ENCODE data around the gene PHKB.

The PHKB gene

GRCh38 chr16:47611042-47611441 lies 149.9 kb downstream of the PHKB start:
- ATAC-seq (replicated peaks) (no peak), DNase-seq (no peak)
- Mint-ChIP-seq H3K9me3 (peaks cover 2 to 14% of the 10 kb centered on the region in 2 donors), H3K27ac (peak overlapping the region in 1 of 2 donors; percentile 65), H3K4me3 (no peak overlapping the region), H3K4me1 (ENCODE audit: low read depth in 2 of 2) (peaks cover 25 to 31% of the 10 kb centered on the region in 2 donors), H3K36me3 (ENCODE audit: insufficient read depth) (peaks cover 6% of the 10 kb centered on the region), H3K27me3 (no peaks in the 10 kb centered on the region)

- Mint-ChIP-seq H3K4me1 (ENCODE audit: low read depth in 2 of 2) (peaks cover 25 to 31% of the 10 kb centered on the region in 2 donors), H3K4me3 (no peak overlapping the region), H3K36me3 (ENCODE audit: insufficient read depth) (peaks cover 6% of the 10 kb centered on the region), H3K9me3 (peaks cover 2 to 12% of the 10 kb centered on the region in 2 donors), H3K27ac (peak overlapping the region; percentile 61 to 78), H3K27me3 (no peaks in the 10 kb centered on the region)
- ATAC-seq (replicated peaks) (peak; percentile 75), DNase-seq (no peak)
Observed at GRCh38 chr16:47611848-47612493, 150.8 kb downstream of the PHKB start.

- Mint-ChIP-seq H3K4me3 (peak overlapping the region in 1 of 2 donors; percentile 4), H3K9me3 (peaks cover 0 to 7% of the 10 kb centered on the region in 2 donors), H3K27me3 (no peaks in the 10 kb centered on the region), H3K36me3 (ENCODE audit: insufficient read depth) (peaks cover 6% of the 10 kb centered on the region), H3K4me1 (ENCODE audit: low read depth in 2 of 2) (peaks cover 25 to 32% of the 10 kb centered on the region in 2 donors), H3K27ac (peak overlapping the region in 1 of 2 donors; percentile 78)
- DNase-seq (no peak), ATAC-seq (replicated peaks) (no peak)
Observed at GRCh38 chr16:47612711-47613110, 151.6 kb downstream of the PHKB start.

GRCh38 chr16:47613251-47613650 lies 152.1 kb downstream of the PHKB start:
- Mint-ChIP-seq H3K4me1 (ENCODE audit: low read depth in 2 of 2) (peaks cover 25 to 32% of the 10 kb centered on the region in 2 donors), H3K27ac (peak overlapping the region in 1 of 2 donors; percentile 78), H3K4me3 (no peak overlapping the region), H3K27me3 (no peaks in the 10 kb centered on the region), H3K9me3 (peaks cover 0 to 7% of the 10 kb centered on the region in 2 donors), H3K36me3 (ENCODE audit: insufficient read depth) (peaks cover 6% of the 10 kb centered on the region)
- ATAC-seq (replicated peaks) (no peak), DNase-seq (no peak)

GRCh38 chr16:47617732-47618131 lies 156.6 kb downstream of the PHKB start:
- Mint-ChIP-seq H3K9me3 (no peaks in the 10 kb centered on the region), H3K4me3 (no peak overlapping the region)
- no peak for DNase-seq

GRCh38 chr16:47622451-47623176 lies 161.5 kb downstream of the PHKB start:
- no peak for ATAC-seq (replicated peaks)
- Mint-ChIP-seq H3K4me1 (ENCODE audit: low read depth in 2 of 2) (peaks cover 4 to 9% of the 10 kb centered on the region in 2 donors), H3K4me3 (no peak overlapping the region), H3K9me3 (no peaks in the 10 kb centered on the region), H3K36me3 (ENCODE audit: insufficient read depth) (peaks cover 3% of the 10 kb centered on the region), H3K27me3 (no peaks in the 10 kb centered on the region), H3K27ac (no peak overlapping the region)
- DNase-seq: no peak

More at GRCh38 chr16:47617732-47618131, 156.6 kb downstream of the PHKB start:
- no peaks in the 10 kb centered on the region for H3K27me3 Mint-ChIP-seq
- ATAC-seq (replicated peaks): no peak
- peaks cover 7 to 13% of the 10 kb centered on the region in 2 donors for H3K4me1 Mint-ChIP-seq (ENCODE audit: low read depth in 2 of 2)
- H3K27ac Mint-ChIP-seq: peak overlapping the region; percentile 10 to 47
- H3K36me3 Mint-ChIP-seq (ENCODE audit: insufficient read depth): peaks cover 6% of the 10 kb centered on the region

GRCh38 chr16:47624563-47624962 lies 163.4 kb downstream of the PHKB start:
- Mint-ChIP-seq H3K4me1 (ENCODE audit: low read depth in 2 of 2) (peaks cover 4 to 7% of the 10 kb centered on the region in 2 donors), H3K4me3 (no peak overlapping the region), H3K9me3 (no peaks in the 10 kb centered on the region), H3K27me3 (no peaks in the 10 kb centered on the region), H3K27ac (no peak overlapping the region), H3K36me3 (ENCODE audit: insufficient read depth) (peaks cover 3% of the 10 kb centered on the region)
- no peak for ATAC-seq (replicated peaks)
- DNase-seq: no peak

GRCh38 chr16:47625115-47625567 lies 164.0 kb downstream of the PHKB start:
- Mint-ChIP-seq H3K27ac (no peak overlapping the region), H3K4me1 (ENCODE audit: low read depth in 2 of 2) (peaks cover 4 to 6% of the 10 kb centered on the region in 2 donors), H3K4me3 (no peak overlapping the region), H3K27me3 (no peaks in the 10 kb centered on the region), H3K9me3 (no peaks in the 10 kb centered on the region), H3K36me3 (ENCODE audit: insufficient read depth) (peaks cover 3% of the 10 kb centered on the region)
- no peak for ATAC-seq (replicated peaks)
- DNase-seq: no peak

GRCh38 chr16:47626246-47626645 lies 165.1 kb downstream of the PHKB start:
- Mint-ChIP-seq H3K4me3 (no peak overlapping the region), H3K9me3 (peaks cover 0 to 2% of the 10 kb centered on the region in 2 donors), H3K36me3 (ENCODE audit: insufficient read depth) (no peaks in the 10 kb centered on the region), H3K27me3 (no peaks in the 10 kb centered on the region), H3K27ac (no peak overlapping the region), H3K4me1 (ENCODE audit: low read depth in 2 of 2) (peaks cover 4 to 6% of the 10 kb centered on the region in 2 donors)
- no peak for DNase-seq
- no peak for ATAC-seq (replicated peaks)

GRCh38 chr16:47627085-47627639 lies 166.0 kb downstream of the PHKB start:
- Mint-ChIP-seq H3K27me3 (no peaks in the 10 kb centered on the region), H3K27ac (no peak overlapping the region), H3K4me3 (no peak overlapping the region), H3K9me3 (peaks cover 0 to 2% of the 10 kb centered on the region in 2 donors), H3K4me1 (ENCODE audit: low read depth in 2 of 2) (peaks cover 4 to 12% of the 10 kb centered on the region in 2 donors), H3K36me3 (ENCODE audit: insufficient read depth) (no peaks in the 10 kb centered on the region)
- ATAC-seq (replicated peaks) (no peak), DNase-seq (no peak)

- Mint-ChIP-seq H3K4me3 (no peak overlapping the region), H3K4me1 (ENCODE audit: low read depth in 2 of 2) (peaks cover 4 to 12% of the 10 kb centered on the region in 2 donors), H3K27ac (no peak overlapping the region), H3K27me3 (no peaks in the 10 kb centered on the region), H3K9me3 (peaks cover 0 to 2% of the 10 kb centered on the region in 2 donors), H3K36me3 (ENCODE audit: insufficient read depth) (no peaks in the 10 kb centered on the region)
- DNase-seq (no peak), ATAC-seq (replicated peaks) (no peak)
Observed at GRCh38 chr16:47627721-47628120, 166.6 kb downstream of the PHKB start.

GRCh38 chr16:47631131-47631530 lies 170.0 kb downstream of the PHKB start:
- H3K9me3 Mint-ChIP-seq: peaks cover 0 to 2% of the 10 kb centered on the region in 2 donors
- no peaks in the 10 kb centered on the region for H3K36me3 Mint-ChIP-seq (ENCODE audit: insufficient read depth)
- ATAC-seq (replicated peaks) (no peak), DNase-seq (no peak)
- H3K27ac Mint-ChIP-seq: no peak overlapping the region
- no peaks in the 10 kb centered on the region for H3K27me3 Mint-ChIP-seq
- no peak overlapping the region for H3K4me3 Mint-ChIP-seq
- H3K4me1 Mint-ChIP-seq (ENCODE audit: low read depth in 2 of 2): peaks cover 0 to 9% of the 10 kb centered on the region in 2 donors

GRCh38 chr16:47634126-47634525 lies 173.0 kb downstream of the PHKB start:
- H3K27ac Mint-ChIP-seq: no peak overlapping the region
- no peaks in the 10 kb centered on the region for H3K36me3 Mint-ChIP-seq (ENCODE audit: insufficient read depth)
- no peak overlapping the region for H3K4me3 Mint-ChIP-seq
- H3K27me3 Mint-ChIP-seq: no peaks in the 10 kb centered on the region
- ATAC-seq (replicated peaks) (no peak), DNase-seq (no peak)
- H3K9me3 Mint-ChIP-seq: peaks cover 0 to 2% of the 10 kb centered on the region in 2 donors
- H3K4me1 Mint-ChIP-seq (ENCODE audit: low read depth in 2 of 2): peaks cover 0 to 6% of the 10 kb centered on the region in 2 donors
